H1 (cell line): ENCODE measurements around the gene TAOK2. TPM values are rescaled to one million over a fixed set of nuclear protein-coding genes. Genes with fewer than 3 reads are reported as not detected.

ENCODE experiments used
- KDM1A ChIP-seq: fragments of 200-600, 300-600 bp; sonication (generic); IDR thresholded peaks from 2 replicates; pipeline ENCODE4 v1.7.1; 2016; ENCODE audit warnings: mild to moderate bottlenecking, low read length, borderline replicate concordance
- PHF8 ChIP-seq: fragments of 200-600 bp; sonication (generic); conservative IDR thresholded peaks from 2 replicates; pipeline ENCODE4 v1.7.1; 2012; ENCODE audit warnings: low read depth, mild to moderate bottlenecking, inconsistent platforms, low read length, moderate library complexity
- RNF2 ChIP-seq: fragments of 200-900, 300-1000 bp; sonication (generic); IDR thresholded peaks from 2 replicates; pipeline ENCODE4 v1.7.1; 2016; ENCODE audit warnings: borderline replicate concordance, low read depth, mild to moderate bottlenecking, antibody characterized with exemption, low read length; ENCODE audit not compliant: poor library complexity, severe bottlenecking; ENCODE audit errors: missing control alignments
- RXRA ChIP-seq: IDR thresholded peaks from 2 replicates; pipeline ENCODE4 v1.6.1; 2011; ENCODE audit warnings: low read depth, mild to moderate bottlenecking, low read length, moderate library complexity; ENCODE audit not compliant: insufficient read depth
- polyA plus RNA-seq, 7 experiments: library from polyadenylated mRNA; depleted of rRNA in 3 of 7; stranded (reverse) in 5 of 7; unstranded in 2 of 7; fragments of >200 nt in 5 of 7; fragments of 200-250 nt in 2 of 7; gene quantifications; 1 replicate in 5 of 7; 2 replicates in 1 of 7; 4 replicates in 1 of 7; pipeline versions ENCODE4 v1.2.1 to v1.2.3, GENCODE V29; 2011 to 2013; ENCODE audit warnings: missing spikeins in 2 of 7, mixed read lengths in 2 of 7
- total RNA-seq: library from RNA; stranded (reverse); fragmentation: NEBNext Ultra II Directional; extraction: Animal tissue kit (Norgen Biotek cat#: 25700); gene quantifications from 2 replicates; pipeline ENCODE4 v1.2.1, GENCODE V29; 2021

The TAOK2 gene
- total and polyA plus RNA-seq, 2 of the 8 experiments (the other 6 are each of a cell fraction or from before 2014, with no cell fraction given): 13.5 to 32.6 TPM

- TF ChIP-seq RNF2 (no peak), RXRA (no peak), PHF8 (no peak), KDM1A (no peak)
Measured at GRCh38 chr16:30025156-30025555, 51.5 kb downstream of the TAOK2 start (continued).
